B cell (primary cell): Measurements from ENCODE around the gene MOB3A. TPM values are rescaled to one million over a fixed set of nuclear protein-coding genes. Genes with fewer than 3 reads are reported as not detected.

Experiments used
- ATAC-seq: fragments of 200-7000 bp; cut with Tn5 transposase; one replicate; pipeline ENCODE4 v1.10.0; 2021; ENCODE audit warnings: low read depth, mild to moderate bottlenecking, moderate number of reproducible peaks, moderate library complexity
- CTCF ChIA-PET: fragments of 350-600 bp; sonication (Branson Sonifier 250); formaldehyde crosslinking; loops from one replicate; lab custom pipeline; 2021; ENCODE audit warnings: antibody characterized with exemption, inconsistent platforms; lab: Charles Lee
- POLR2A ChIA-PET: fragments of 350-600 bp; sonication (Branson Sonifier 250); formaldehyde crosslinking; loops from one replicate; lab custom pipeline; 2021; ENCODE audit warnings: antibody characterized with exemption; lab: Charles Lee
- DNase-seq: peaks from one replicate; pipeline ENCODE4 v3.0.0; 2013
- H2AFZ ChIP-seq: 2 replicates; pipeline ENCODE4 v1.6.1; 2012; ENCODE audit warnings: mild to moderate bottlenecking, low read depth, low read length; ENCODE audit not compliant: insufficient read depth, poor library complexity, severe bottlenecking
- H3K27ac ChIP-seq, 2 donors: 1 replicate in 1 of 2; 2 replicates in 1 of 2; pipeline ENCODE4 v1.5.1; 2012 to 2013; ENCODE audit warnings: low read length in 2 of 2, mild to moderate bottlenecking in 2 of 2, moderate library complexity in 1 of 2
- H3K27me3 ChIP-seq, 4 experiments: fragments of 200-600 bp in 1 of 4; sonication (generic) in 1 of 4; replicated peaks in 1 of 4; 1 replicate in 2 of 4; 2 replicates in 2 of 4; pipeline versions ENCODE4 v1.6.1 to v1.7.0; 2013 to 2016; ENCODE audit warnings: low read length in 3 of 4, mild to moderate bottlenecking in 2 of 4, mixed read lengths in 1 of 4, moderate library complexity in 1 of 4; ENCODE audit not compliant: insufficient read depth in 4 of 4, control insufficient read depth in 3 of 4; ENCODE audit errors: control extremely low read depth in 1 of 4
- H3K36me3 ChIP-seq, 2 experiments: replicated peaks in 1 of 2; 1 replicate in 1 of 2; 2 replicates in 1 of 2; pipeline versions ENCODE4 v1.6.1 to v1.7.1; 2013; ENCODE audit warnings: low read length in 1 of 2; ENCODE audit not compliant: insufficient read depth in 2 of 2, control insufficient read depth in 1 of 2; ENCODE audit errors: control extremely low read depth in 1 of 2, extremely low read depth in 1 of 2
- H3K4me1 ChIP-seq, 2 donors: fragments of 200-600 bp in 1 of 2; sonication (generic) in 1 of 2; 1 replicate in 1 of 2; 2 replicates in 1 of 2; pipeline versions ENCODE4 v1.5.1 to v1.6.1; 2013 to 2017; ENCODE audit warnings: low read length in 2 of 2; ENCODE audit not compliant: control insufficient read depth in 2 of 2, insufficient read depth in 2 of 2
- H3K4me2 ChIP-seq: replicated peaks from 2 replicates; pipeline ENCODE3; 2012; ENCODE audit warnings: mild to moderate bottlenecking, low read depth, low read length; ENCODE audit not compliant: poor library complexity, severe bottlenecking
- H3K4me3 ChIP-seq, 5 experiments: fragments of 200-600 bp in 1 of 5; sonication (generic) in 1 of 5; 1 replicate in 3 of 5; 2 replicates in 2 of 5; pipeline versions ENCODE4 v1.5.1 to v1.7.0; 2011 to 2016; ENCODE audit warnings: low read length in 4 of 5, mild to moderate bottlenecking in 4 of 5, low read depth in 2 of 5, control low read depth in 1 of 5, moderate library complexity in 1 of 5; ENCODE audit not compliant: insufficient read depth in 1 of 5; ENCODE audit errors: control extremely low read depth in 1 of 5, extremely low read depth in 1 of 5
- H3K79me2 ChIP-seq: fragments of 200-600 bp; sonication (generic); one replicate; pipeline ENCODE4 v1.6.0; 2016; ENCODE audit warnings: low read length; ENCODE audit not compliant: control insufficient read depth, insufficient read depth
- H3K9ac ChIP-seq: fragments of 200-600 bp; sonication (generic); 2 replicates; pipeline ENCODE4 v1.6.1; 2017; ENCODE audit warnings: mild to moderate bottlenecking, low read length, moderate library complexity
- H3K9me3 ChIP-seq, 3 donors: one replicate each; pipeline versions ENCODE4 v1.6.1 to v1.7.1; 2013; ENCODE audit warnings: low read length in 2 of 3; ENCODE audit not compliant: control insufficient read depth in 2 of 3, insufficient read depth in 1 of 3; ENCODE audit errors: control extremely low read depth in 1 of 3
- H4K20me1 ChIP-seq: 2 replicates; pipeline ENCODE4 v1.6.0; 2012; ENCODE audit warnings: mild to moderate bottlenecking, low read length; ENCODE audit not compliant: insufficient read depth, control insufficient read depth, poor library complexity, severe bottlenecking
- H3K27ac Mint-ChIP-seq: one replicate; pipeline ENCODE4 v1.8.0; 2021; ENCODE audit warnings: mixed read lengths
- H3K27me3 Mint-ChIP-seq: one replicate; pipeline ENCODE4 v1.8.0; 2021; ENCODE audit warnings: mixed read lengths
- H3K4me1 Mint-ChIP-seq: one replicate; pipeline ENCODE4 v1.8.0; 2021; ENCODE audit warnings: mixed read lengths
- H3K4me3 Mint-ChIP-seq: one replicate; pipeline ENCODE4 v1.8.0; 2021; ENCODE audit warnings: mixed read lengths
- H3K9me3 Mint-ChIP-seq: one replicate; pipeline ENCODE4 v1.8.0; 2022; ENCODE audit warnings: mixed read lengths; ENCODE audit not compliant: insufficient read depth
- EZH2 ChIP-seq: IDR thresholded peaks from 2 replicates; pipeline ENCODE4 v1.6.1; 2012; ENCODE audit warnings: borderline replicate concordance, low read depth, mild to moderate bottlenecking, moderate library complexity, low read length; ENCODE audit not compliant: insufficient read depth, poor library complexity, severe bottlenecking
- WGBS: methylation state at CpG from one replicate; pipeline ENCODE4 v1.1.5; 2013; ENCODE audit warnings: missing lambda C conversion rate; ENCODE audit not compliant: insufficient coverage; 5-methylcytosine and 5-hydroxymethylcytosine counted together
- intact Hi-C: fragments of 100-400 bp; cut with micrococcal nuclease; formaldehyde crosslinking; loops from one replicate; pipeline ENCODE4 v1.10.0; 2022
- polyA plus RNA-seq: library from polyadenylated mRNA; depleted of rRNA; stranded (reverse); fragments of >200 nt; gene quantifications from 2 replicates; pipeline ENCODE4 v1.2.3, GENCODE V29; 2012
- total RNA-seq, 2 donors: library from RNA; stranded (reverse); fragments of 120-200 nt in 1 of 2; gene quantifications; 1 replicate in 1 of 2; 2 replicates in 1 of 2; pipeline versions ENCODE4 v1.2.3 to v1.2.4, GENCODE V29; 2013 to 2022
- TF ChIP-seq, protein P1 (sequence below): fragments of 200-600 bp; IDR thresholded peaks from one replicate; pipeline ENCODE4 v1.8.0; 2022; ENCODE audit warnings: antibody characterized with exemption, mild to moderate bottlenecking

MOB3A gene
- total and polyA plus RNA-seq, 2 donors (not counting 1 experiment from before 2014, with no cell fraction given), result 190 to 228 TPM

DNA sequence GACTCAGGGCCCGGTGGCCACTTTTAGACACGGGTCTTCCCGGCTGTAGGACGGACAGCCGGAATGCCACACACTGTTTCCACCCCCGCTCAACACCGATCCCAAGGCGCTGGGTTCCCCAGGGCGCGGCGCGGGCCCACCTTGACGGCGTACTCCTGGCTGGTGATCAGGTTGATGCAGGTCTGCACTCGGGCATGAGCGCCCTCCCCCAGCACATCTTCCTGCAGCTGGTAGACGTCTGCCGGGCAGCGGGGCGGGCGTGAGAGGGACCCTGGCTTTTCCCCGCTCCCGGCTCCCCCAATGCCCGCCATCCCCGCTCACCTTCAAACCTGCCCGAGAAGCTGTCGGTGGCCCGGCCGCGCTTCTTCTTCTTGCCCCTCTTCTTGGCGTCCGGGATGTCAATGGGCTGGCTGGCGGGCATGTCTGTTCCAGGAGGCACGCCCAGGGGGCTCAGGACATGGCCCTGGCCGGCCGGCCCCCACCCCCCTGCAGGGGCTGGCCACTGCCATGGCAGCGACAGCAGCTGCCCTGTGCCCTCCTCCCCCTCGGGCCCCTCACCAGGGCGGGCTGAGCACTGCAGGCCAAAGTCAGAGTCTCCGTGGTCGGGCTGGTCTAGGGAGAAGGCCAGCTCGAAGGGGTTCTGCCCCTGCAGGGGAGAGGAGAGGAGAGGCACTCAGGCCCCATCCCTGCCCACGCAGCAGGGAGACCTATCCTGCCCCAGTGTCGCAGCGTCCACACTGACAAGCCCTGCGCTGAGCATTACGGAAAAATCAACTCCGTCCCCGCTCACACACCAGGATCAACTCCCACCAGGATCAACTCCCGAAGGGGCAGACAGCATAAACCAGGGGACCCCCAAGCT lies 49.8 kb downstream of the MOB3A start:
- Mint-ChIP-seq H3K27ac (peak overlapping the region; percentile 46), H3K4me3 (peak overlapping the region; percentile 13), H3K9me3 (no peaks in the 10 kb centered on the region), H3K4me1 (peaks cover 67% of the 10 kb centered on the region), H3K27me3 (no peaks in the 10 kb centered on the region)
- H3K27me3 ChIP-seq, result no peaks in the 10 kb centered on the region
- no peak overlapping the region for H2AFZ ChIP-seq
- peaks cover 89% of the 10 kb centered on the region for H3K79me2 ChIP-seq
- ChIA-PET CTCF (interaction anchor here (1.0 kb wide), 1 partner anchor 27 kb away, joined by 4 read pairs; no protein-coding TSS in a partner anchor), POLR2A (interaction anchor here (5.5 to 8.2 kb wide), 2 partner anchors 41 to 48 kb away, joined by 69 to 111 read pairs; partner anchors contain the start of genes IZUMO4 and MOB3A)
- peak overlapping the region; percentile 92 for H3K4me2 ChIP-seq
- H3K4me1 ChIP-seq, result peaks cover 78 to 84% of the 10 kb centered on the region in 2 donors
- WGBS, result 97% methylated on average over 46 of the region's 50 CpGs
- intact Hi-C loops, result no loop called here
- H3K9me3 ChIP-seq, result no peaks in the 10 kb centered on the region
- no peak overlapping the region for H3K9ac ChIP-seq
- peak overlapping the region; percentile 3 to 92 for H3K27ac ChIP-seq
- TF ChIP-seq EZH2, result no peak
- TF ChIP-seq, protein P1, sequence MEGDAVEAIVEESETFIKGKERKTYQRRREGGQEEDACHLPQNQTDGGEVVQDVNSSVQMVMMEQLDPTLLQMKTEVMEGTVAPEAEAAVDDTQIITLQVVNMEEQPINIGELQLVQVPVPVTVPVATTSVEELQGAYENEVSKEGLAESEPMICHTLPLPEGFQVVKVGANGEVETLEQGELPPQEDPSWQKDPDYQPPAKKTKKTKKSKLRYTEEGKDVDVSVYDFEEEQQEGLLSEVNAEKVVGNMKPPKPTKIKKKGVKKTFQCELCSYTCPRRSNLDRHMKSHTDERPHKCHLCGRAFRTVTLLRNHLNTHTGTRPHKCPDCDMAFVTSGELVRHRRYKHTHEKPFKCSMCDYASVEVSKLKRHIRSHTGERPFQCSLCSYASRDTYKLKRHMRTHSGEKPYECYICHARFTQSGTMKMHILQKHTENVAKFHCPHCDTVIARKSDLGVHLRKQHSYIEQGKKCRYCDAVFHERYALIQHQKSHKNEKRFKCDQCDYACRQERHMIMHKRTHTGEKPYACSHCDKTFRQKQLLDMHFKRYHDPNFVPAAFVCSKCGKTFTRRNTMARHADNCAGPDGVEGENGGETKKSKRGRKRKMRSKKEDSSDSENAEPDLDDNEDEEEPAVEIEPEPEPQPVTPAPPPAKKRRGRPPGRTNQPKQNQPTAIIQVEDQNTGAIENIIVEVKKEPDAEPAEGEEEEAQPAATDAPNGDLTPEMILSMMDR, result no peak
- DNase-seq (peak; percentile 35), ATAC-seq (no peak)
- H3K4me3 ChIP-seq, result no peak overlapping the region
- peaks cover 0 to 75% of the 10 kb centered on the region in 2 experiments for H3K36me3 ChIP-seq
- peaks cover 91% of the 10 kb centered on the region for H4K20me1 ChIP-seq
